Esophagus squamous epithelium (tissue), 5 donors: Measurements from ENCODE around the gene CYP4F2. TPM values are rescaled to one million over a fixed set of nuclear protein-coding genes. Genes with fewer than 3 reads are reported as not detected.

Source experiments
- DNase-seq: peaks from one replicate; lab custom pipeline; 2025; lab: John Stamatoyannopoulos, UW
- H3K27ac ChIP-seq, 4 donors: fragments of 200-600 bp; sonication (generic); one replicate each; pipeline ENCODE4 v1.5.1; 2016 to 2019; ENCODE audit warnings: mild to moderate bottlenecking in 1 of 4
- H3K27me3 ChIP-seq, 4 donors: fragments of 200-600 bp; sonication (generic); 1 replicate in 3 of 4; 2 replicates in 1 of 4; pipeline versions ENCODE4 v1.5.1 to v1.6.0; 2017 to 2021; ENCODE audit warnings: antibody characterized with exemption in 1 of 4
- H3K36me3 ChIP-seq, 3 donors: fragments of 200-600 bp; sonication (generic); one replicate each; pipeline ENCODE4 v1.5.1; 2016 to 2019
- H3K4me1 ChIP-seq, 3 donors: fragments of 200-600 bp; sonication (generic); one replicate each; pipeline ENCODE4 v1.5.1; 2017 to 2019
- H3K4me3 ChIP-seq, 4 donors: fragments of 200-600 bp; sonication (generic); 1 replicate in 3 of 4; 2 replicates in 1 of 4; pipeline ENCODE4 v1.5.1; 2016 to 2019; ENCODE audit warnings: mild to moderate bottlenecking in 2 of 4, moderate library complexity in 1 of 4
- H3K9me3 ChIP-seq, 3 donors: fragments of 200-600 bp; sonication (generic); one replicate each; pipeline ENCODE4 v1.5.1; 2016 to 2019
- CTCF ChIP-seq, 6 experiments: fragments of 450-650 bp in 4 of 6; fragments of 200-600 bp in 2 of 6; sonication (generic) in 2 of 6; IDR thresholded peaks; one replicate each; pipeline ENCODE4 v1.5.1; 2016 to 2019; ENCODE audit warnings: antibody characterized with exemption in 6 of 6, mild to moderate bottlenecking in 4 of 6, moderate library complexity in 4 of 6
- POLR2A ChIP-seq, 4 donors: fragments of 450-650 bp; IDR thresholded peaks; one replicate each; pipeline ENCODE4 v1.6.1; 2017; ENCODE audit warnings: antibody characterized with exemption in 4 of 4, mild to moderate bottlenecking in 4 of 4, moderate library complexity in 3 of 4
- WGBS, 2 donors: methylation state at CpG; one replicate each; pipeline ENCODE4 v1.1.5; 2018; 5-methylcytosine and 5-hydroxymethylcytosine counted together
- intact Hi-C: fragments of 100-400 bp; cut with DNase I; formaldehyde crosslinking; loops from one replicate; pipeline ENCODE4 v1.15.0; 2022
- total RNA-seq, 4 donors: library from RNA; depleted of rRNA; stranded (reverse); fragments of >200 nt; gene quantifications; one replicate each; pipeline ENCODE4 v1.1.0, GENCODE V29; 2016
- donor health status: DM: yes; HTN: yes; CAD: no.

Gene CYP4F2
- total RNA-seq, 4 donors from 2014 or later = 0.19 TPM; not detected in 3

DNA sequence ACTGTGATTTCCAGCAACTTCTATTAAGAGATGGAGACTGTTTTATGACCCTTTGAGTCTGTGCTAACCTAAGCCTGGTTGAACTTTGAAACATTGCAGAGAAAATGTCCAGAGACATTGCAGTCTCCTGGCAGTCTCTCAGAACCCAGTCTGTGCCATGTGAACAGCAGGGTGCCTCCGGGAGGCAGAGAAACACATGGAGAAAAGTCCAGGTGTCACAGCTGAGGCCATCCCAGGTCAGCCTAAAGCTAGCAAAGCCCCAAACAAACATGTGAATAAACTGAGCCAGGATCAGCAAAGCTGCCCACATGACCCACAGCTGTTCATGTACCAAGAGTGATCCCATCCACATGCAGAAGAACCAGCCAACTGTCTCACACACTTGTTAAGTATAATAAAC lies 28.6 kb upstream of the CYP4F2 start:
- no peaks in the 10 kb centered on the region for H3K4me1 ChIP-seq
- TF ChIP-seq CTCF (IDR thresholded peaks at IDR 0.05) (no peak), POLR2A (IDR thresholded peaks at IDR 0.05) (no peak)
- H3K9me3 ChIP-seq = no peaks in the 10 kb centered on the region
- intact Hi-C loops = no loop called here
- H3K4me3 ChIP-seq = no peak overlapping the region
- no peak overlapping the region for H3K27ac ChIP-seq
- DNase-seq = no peak
- WGBS, 2 donors = no CpG with 5 or more reads among the region's 1 CpG
- H3K27me3 ChIP-seq = no peaks in the 10 kb centered on the region
- H3K36me3 ChIP-seq = peaks cover 0 to 94% (median 0%) of the 10 kb centered on the region in 3 donors

- Histone ChIP-seq H3K27me3 (no peaks in the 10 kb centered on the region), H3K4me1 (no peaks in the 10 kb centered on the region), H3K4me3 (no peak overlapping the region), H3K36me3 (peaks cover 0 to 72% (median 0%) of the 10 kb centered on the region in 3 donors), H3K27ac (no peak overlapping the region), H3K9me3 (no peaks in the 10 kb centered on the region)
- DNase-seq = no peak
- TF ChIP-seq POLR2A (IDR thresholded peaks at IDR 0.05) (no peak), CTCF (IDR thresholded peaks at IDR 0.05) (no peak)
- 87 to 89% methylated on average over 7 to 8 of the region's 8 CpGs for WGBS, 2 donors
- intact Hi-C loops = no loop called here
Measured at GRCh38 chr19:15923702-15924101, 25.8 kb upstream of the CYP4F2 start.

GRCh38 chr19:15922021-15922420 lies 24.1 kb upstream of the CYP4F2 start:
- H3K9me3 ChIP-seq = no peaks in the 10 kb centered on the region
- no peak for DNase-seq
- H3K4me1 ChIP-seq = no peaks in the 10 kb centered on the region
- TF ChIP-seq CTCF (IDR thresholded peaks at IDR 0.05) = no peak
- WGBS, 2 donors = 50 to 68% methylated on average over 4 of the region's 4 CpGs
- peaks cover 0 to 70% (median 0%) of the 10 kb centered on the region in 3 donors for H3K36me3 ChIP-seq
- intact Hi-C loops = no loop called here
- H3K4me3 ChIP-seq = no peak overlapping the region
- H3K27ac ChIP-seq = no peak overlapping the region
- no peaks in the 10 kb centered on the region for H3K27me3 ChIP-seq

DNA sequence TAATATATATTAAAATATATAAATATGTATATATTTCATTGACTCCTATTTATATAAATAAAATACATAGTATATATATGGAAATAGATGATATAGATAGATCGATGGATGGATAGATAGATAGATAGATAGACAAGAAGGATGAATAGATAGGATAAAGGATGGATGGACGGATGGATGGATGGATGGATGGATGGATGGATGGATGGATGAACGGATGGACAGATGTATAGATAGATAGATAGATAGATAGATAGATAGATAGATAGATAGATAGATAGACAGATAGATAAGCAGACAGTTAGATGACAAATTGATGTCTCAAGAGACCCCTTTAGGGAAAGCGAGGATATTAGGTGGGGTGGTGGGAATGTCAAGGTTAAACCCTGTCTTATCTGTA lies 21.4 kb upstream of the CYP4F2 start:
- WGBS, 2 donors = 82 to 88% methylated on average over 4 of the region's 4 CpGs
- no peak overlapping the region for H3K4me3 ChIP-seq
- H3K36me3 ChIP-seq = peaks cover 0 to 66% (median 4%) of the 10 kb centered on the region in 3 donors
- no peaks in the 10 kb centered on the region for H3K4me1 ChIP-seq
- no peak for TF ChIP-seq CTCF (IDR thresholded peaks at IDR 0.05)
- no peak for TF ChIP-seq POLR2A (IDR thresholded peaks at IDR 0.05)
- H3K9me3 ChIP-seq = peaks cover 0 to 16% (median 0%) of the 10 kb centered on the region in 3 donors
- DNase-seq = no peak
- H3K27me3 ChIP-seq = peaks cover 0 to 5% (median 0%) of the 10 kb centered on the region in 4 donors
- intact Hi-C loops = no loop called here
- no peak overlapping the region for H3K27ac ChIP-seq

- intact Hi-C loops = no loop called here
- H3K9me3 ChIP-seq = peaks cover 0 to 16% (median 0%) of the 10 kb centered on the region in 3 donors
- no peak for TF ChIP-seq CTCF (IDR thresholded peaks at IDR 0.05)
- TF ChIP-seq POLR2A (IDR thresholded peaks at IDR 0.05) = no peak
- 91 to 93% methylated on average over 2 of the region's 2 CpGs for WGBS, 2 donors
- peaks cover 0 to 42% (median 2%) of the 10 kb centered on the region in 4 donors for H3K27me3 ChIP-seq
- no peak overlapping the region for H3K4me3 ChIP-seq
- H3K4me1 ChIP-seq = no peaks in the 10 kb centered on the region
- peaks cover 3 to 56% (median 4%) of the 10 kb centered on the region in 3 donors for H3K36me3 ChIP-seq
- no peak overlapping the region for H3K27ac ChIP-seq
- DNase-seq = no peak
Measured at GRCh38 chr19:15915109-15915508, 17.2 kb upstream of the CYP4F2 start.
